Lung (tissue), 12 donors: ENCODE data around the gene TMEM253. TPM values are rescaled to one million over a fixed set of nuclear protein-coding genes. Genes with fewer than 3 reads are reported as not detected.
A peak's percentile ranks its signal among the peaks of the same experiment; 100 is the strongest.

Experiments
- ATAC-seq: fragments of 200-7000 bp; cut with Tn5 transposase; one replicate; pipeline ENCODE4 v1.9.1; 2020; ENCODE audit warnings: moderate number of reproducible peaks; ENCODE audit not compliant: insufficient read depth, low FRiP score
- DNase-seq, 3 donors: peaks; one replicate each; pipeline ENCODE4 v3.0.0-alpha.2; 2013 to 2017
- H3K27ac ChIP-seq, 2 donors: one replicate each; pipeline ENCODE4 v1.5.1; 2013; ENCODE audit warnings: mild to moderate bottlenecking in 2 of 2, moderate library complexity in 2 of 2, control low read depth in 1 of 2, inconsistent platforms in 1 of 2, low read depth in 1 of 2, low read length in 1 of 2
- H3K27me3 ChIP-seq, 3 donors: one replicate each; pipeline ENCODE4 v1.5.1; 2013; ENCODE audit warnings: low read length in 2 of 3; ENCODE audit not compliant: control insufficient read depth in 3 of 3, insufficient read depth in 3 of 3
- H3K36me3 ChIP-seq, 4 donors: one replicate each; pipeline ENCODE4 v1.5.1; 2013; ENCODE audit warnings: low read length in 4 of 4, mild to moderate bottlenecking in 1 of 4, moderate library complexity in 1 of 4; ENCODE audit not compliant: control insufficient read depth in 4 of 4, insufficient read depth in 4 of 4
- H3K4me1 ChIP-seq, 5 donors: one replicate each; pipeline ENCODE4 v1.5.1; 2013; ENCODE audit warnings: low read length in 5 of 5, mild to moderate bottlenecking in 2 of 5, moderate library complexity in 1 of 5; ENCODE audit not compliant: control insufficient read depth in 5 of 5, insufficient read depth in 5 of 5
- H3K4me3 ChIP-seq: one replicate; pipeline ENCODE4 v1.5.1; 2013; ENCODE audit warnings: mild to moderate bottlenecking, control low read depth, moderate library complexity
- H3K9ac ChIP-seq, 2 donors: one replicate each; pipeline ENCODE4 v1.5.1; 2013; ENCODE audit warnings: low read length in 2 of 2, control low read depth in 1 of 2; ENCODE audit not compliant: insufficient read depth in 1 of 2
- H3K9me3 ChIP-seq, 4 donors: one replicate each; pipeline ENCODE4 v1.5.1; 2013; ENCODE audit warnings: low read length in 3 of 4, mild to moderate bottlenecking in 1 of 4, moderate library complexity in 1 of 4; ENCODE audit not compliant: control insufficient read depth in 4 of 4, insufficient read depth in 3 of 4
- CTCF ChIP-seq: IDR thresholded peaks from 2 replicates; pipeline ENCODE4 v1.5.1; 2012; ENCODE audit warnings: mild to moderate bottlenecking; ENCODE audit errors: control extremely low read depth, extremely low read depth
- WGBS, 2 donors: extraction: QIAGEN DNeasy Blood & Tissue Kit; methylation state at CpG; one replicate each; pipeline ENCODE4 v1.1.7; 2013; 5-methylcytosine and 5-hydroxymethylcytosine counted together
- polyA plus RNA-seq, 2 donors: library from polyadenylated mRNA; stranded (reverse); fragments of 200-250 nt; gene quantifications; one replicate each; pipeline ENCODE4 v1.2.1, GENCODE V29; 2013
- total RNA-seq, 2 donors: library from RNA; depleted of rRNA in 1 of 2; stranded (reverse); fragments of >200 nt in 1 of 2; gene quantifications; one replicate each; pipeline ENCODE4 v1.2.1, GENCODE V29; 2014 to 2021
- donor health status: control.
- donor health status: control.
- donor health status: Bipolar disorder and iron deficiency.
- donor health status: healthy.
- donor health status: DM: yes; HTN: yes; CAD: no.

TMEM253 gene
- total and polyA plus RNA-seq, 4 donors, result 0.20 to 0.52 (median 0.34) TPM

GRCh38 chr14:21054768-21055145 is 46.1 kb upstream of the TMEM253 start:
- 68 to 70% methylated on average over 4 of the region's 4 CpGs for WGBS, 2 donors
- Histone ChIP-seq H3K27me3 (no peaks in the 10 kb centered on the region), H3K36me3 (no peaks in the 10 kb centered on the region), H3K9ac (no peak overlapping the region), H3K9me3 (no peaks in the 10 kb centered on the region), H3K27ac (no peak overlapping the region), H3K4me3 (no peak overlapping the region), H3K4me1 (peaks cover 0 to 5% (median 0%) of the 10 kb centered on the region in 5 donors)
- no peak for DNase-seq
- no peak for TF ChIP-seq CTCF
- ATAC-seq, result no peak

GRCh38 chr14:21055432-21056117 is 45.3 kb upstream of the TMEM253 start:
- TF ChIP-seq CTCF, result no peak
- Histone ChIP-seq H3K4me1 (peaks cover 0 to 5% (median 0%) of the 10 kb centered on the region in 5 donors), H3K27ac (no peak overlapping the region), H3K36me3 (no peaks in the 10 kb centered on the region), H3K4me3 (no peak overlapping the region), H3K9ac (no peak overlapping the region), H3K9me3 (no peaks in the 10 kb centered on the region), H3K27me3 (no peaks in the 10 kb centered on the region)
- no peak for DNase-seq
- WGBS, 2 donors, result 57 to 74% methylated on average over 5 of the region's 5 CpGs
- no peak for ATAC-seq

- Histone ChIP-seq H3K27ac (no peak overlapping the region), H3K9ac (no peak overlapping the region), H3K36me3 (no peaks in the 10 kb centered on the region), H3K4me3 (no peak overlapping the region), H3K4me1 (peaks cover 0 to 5% (median 0%) of the 10 kb centered on the region in 5 donors), H3K9me3 (no peaks in the 10 kb centered on the region), H3K27me3 (no peaks in the 10 kb centered on the region)
- no peak for TF ChIP-seq CTCF
- 76 to 79% methylated on average over 10 of the region's 10 CpGs for WGBS, 2 donors
- ATAC-seq, result no peak
- peak in 1 of 3 donors; percentile 23 for DNase-seq
These were observed 44.2 kb upstream of the TMEM253 start for GRCh38 chr14:21056520-21057163.
